ENCODE measurements around the gene CYB5RL.
"Not testable (repeated sequence)": the region's sequence is repeated elsewhere in the genome, so short reads cannot be mapped to it uniquely, and the experiment has no call there.

The CYB5RL gene

GRCh38 chr1:54186056-54186455 lies 13.8 kb downstream of the CYB5RL start:
- no peak for DNase-seq (ENCODE audit: low read depth in 2 of 2)

- no peak for DNase-seq (ENCODE audit: low read depth in 2 of 2)
Observed at GRCh38 chr1:54180701-54181360, 19.0 kb downstream of the CYB5RL start.

- DNase-seq (ENCODE audit: low read depth in 2 of 2) = no peak
Observed at GRCh38 chr1:54178296-54179070, 21.3 kb downstream of the CYB5RL start.

- no peak for DNase-seq (ENCODE audit: low read depth in 2 of 2)
Observed at GRCh38 chr1:54177726-54178125, 22.1 kb downstream of the CYB5RL start.

GRCh38 chr1:54176621-54177327 lies 23.1 kb downstream of the CYB5RL start:
- no peak for DNase-seq (ENCODE audit: low read depth in 2 of 2)

GRCh38 chr1:54174106-54174505 lies 25.7 kb downstream of the CYB5RL start:
- no peak for DNase-seq (ENCODE audit: low read depth in 2 of 2)

- DNase-seq (ENCODE audit: low read depth in 2 of 2) = no peak
Observed at GRCh38 chr1:54173681-54174080, 26.1 kb downstream of the CYB5RL start.

GRCh38 chr1:54172614-54173599 lies 26.9 kb downstream of the CYB5RL start:
- DNase-seq (ENCODE audit: low read depth in 2 of 2) = no peak

- no peak for DNase-seq (ENCODE audit: low read depth in 2 of 2)
Observed at GRCh38 chr1:54171606-54172005, 28.2 kb downstream of the CYB5RL start.

GRCh38 chr1:54171016-54171415 lies 28.8 kb downstream of the CYB5RL start:
- DNase-seq (ENCODE audit: low read depth in 2 of 2) = no peak

- no peak for DNase-seq (ENCODE audit: low read depth in 2 of 2)
Observed at GRCh38 chr1:54169068-54169467, 30.8 kb downstream of the CYB5RL start.

GRCh38 chr1:54168206-54168965 lies 31.4 kb downstream of the CYB5RL start:
- no peak for DNase-seq (ENCODE audit: low read depth in 2 of 2)

GRCh38 chr1:54167422-54168139 lies 32.2 kb downstream of the CYB5RL start:
- no peak for DNase-seq (ENCODE audit: low read depth in 2 of 2)

- not testable (repeated sequence) for DNase-seq (ENCODE audit: low read depth in 2 of 2)
Observed at GRCh38 chr1:54166357-54166756, 33.5 kb downstream of the CYB5RL start.

GRCh38 chr1:54165146-54165545 lies 34.7 kb downstream of the CYB5RL start:
- no peak for DNase-seq (ENCODE audit: low read depth in 2 of 2)

- DNase-seq (ENCODE audit: low read depth in 2 of 2) = no peak
Observed at GRCh38 chr1:54163573-54163972, 36.3 kb downstream of the CYB5RL start.

GRCh38 chr1:54163051-54163450 lies 36.8 kb downstream of the CYB5RL start:
- no peak for DNase-seq (ENCODE audit: low read depth in 2 of 2)

GRCh38 chr1:54161495-54162168 lies 38.2 kb downstream of the CYB5RL start:
- no peak for DNase-seq (ENCODE audit: low read depth in 2 of 2)

- DNase-seq (ENCODE audit: low read depth in 2 of 2) = no peak
Observed at GRCh38 chr1:54160351-54160750, 39.5 kb downstream of the CYB5RL start.

All from stimulated activated CD8-positive, alpha-beta memory T cell treated with anti-CD3 and anti-CD28 coated beads, Interleukin-15, amount 100 ng/mL, for 48 hours (primary cell).